ENCODE data around the gene TMEM204.

GRCh38 chr16:1500465-1501150, 32.9 kb upstream of the TMEM204 start:
- no peak for TF ChIP-seq ARNTL (CRISPR knock-in tag; IDR thresholded peaks at IDR 0.05; ENCODE audit: borderline replicate concordance, low read depth)
- TF ChIP-seq TOX (CRISPR knock-in tag; IDR thresholded peaks at IDR 0.05; ENCODE audit: borderline replicate concordance): no peak
- TF ChIP-seq OSR1 (CRISPR knock-in tag; IDR thresholded peaks at IDR 0.05): no peak
